ENCODE results near the gene ITCH.
"Not testable (repeated sequence)": the region's sequence is repeated elsewhere in the genome, so short reads cannot be mapped to it uniquely, and the experiment has no call there.

GRCh38 chr20:34514034-34514433 is 151.0 kb downstream of the ITCH start:
- not testable (repeated sequence) for TF ChIP-seq CREB1 (IDR thresholded peaks at IDR 0.05); CTCF (IDR thresholded peaks at IDR 0.05; ENCODE audit: control extremely low read depth in 1 of 3, insufficient read depth in 1 of 3, low read depth in 1 of 3, low read length in 3 of 3); POLR2A (IDR thresholded peaks at IDR 0.05; ENCODE audit: control extremely low read depth in 1 of 2, low read depth in 2 of 2, low read length in 2 of 2)
